ENCODE results near the gene GRB10.
A peak's percentile ranks its signal among the peaks of the same experiment; 100 is the strongest.

Gene GRB10

DNA sequence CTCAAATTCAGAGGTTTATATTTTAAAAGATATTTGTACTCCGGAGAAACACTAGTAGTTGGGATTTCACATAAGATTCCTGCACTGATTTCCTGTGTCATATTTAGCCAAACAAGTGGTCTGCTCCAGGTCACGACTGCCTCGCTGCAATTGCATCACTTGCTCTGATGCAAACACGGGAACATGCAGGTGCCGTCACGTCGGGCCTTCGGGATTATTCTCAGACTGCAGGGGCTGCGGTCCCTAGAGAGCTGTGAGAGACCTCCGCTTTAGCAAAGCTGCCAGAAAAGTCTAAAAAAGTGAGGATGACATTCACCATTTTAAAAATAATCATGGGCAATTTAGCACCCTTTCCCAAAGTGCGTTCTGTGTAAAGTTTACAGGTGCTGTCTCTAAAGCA lies 124.0 kb downstream of the GRB10 start:
- WGBS, result 92% methylated on average over 11 of the region's 11 CpGs
- Histone ChIP-seq H3K4me1 (ENCODE audit: control insufficient read depth, insufficient read depth, low read depth, low read length) (peaks cover 28% of the 10 kb centered on the region), H3K27ac (ENCODE audit: low read length, poor library complexity, severe bottlenecking) (no peak overlapping the region), H3K9me3 (ENCODE audit: control insufficient read depth, low read length) (no peaks in the 10 kb centered on the region), H2BK120ac (ENCODE audit: low read depth, low read length) (no peak overlapping the region), H3K36me3 (ENCODE audit: control insufficient read depth in 1 of 2, insufficient read depth in 2 of 2, low read depth in 1 of 2, low read length in 2 of 2) (peaks cover 25 to 42% of the 10 kb centered on the region in 2 experiments), H2AFZ (ENCODE audit: low read depth, low read length) (no peak overlapping the region), H3K4me3 (ENCODE audit: insufficient read depth in 1 of 2, low read depth in 1 of 2, low read length in 2 of 2) (no peak overlapping the region), H3K79me1 (replicated peaks; ENCODE audit: low read length, poor library complexity, severe bottlenecking) (peaks cover 45% of the 10 kb centered on the region), H2AK5ac (ENCODE audit: low read length, severe bottlenecking) (no peak overlapping the region), H3K9ac (ENCODE audit: low read length) (no peak overlapping the region), H2BK15ac (ENCODE audit: low read depth, poor library complexity, severe bottlenecking) (no peak overlapping the region), H3K14ac (ENCODE audit: low read length in 2 of 2) (no peak overlapping the region), H3K18ac (ENCODE audit: low read depth in 1 of 2, low read length in 2 of 2) (no peak overlapping the region), H3K27me3 (ENCODE audit: control insufficient read depth in 1 of 2, insufficient read depth in 1 of 2, low read length in 2 of 2) (no peaks in the 10 kb centered on the region), H2BK12ac (ENCODE audit: low read length in 2 of 2) (no peak overlapping the region), H2BK5ac (ENCODE audit: low read depth, low read length, poor library complexity, severe bottlenecking) (no peak overlapping the region), H3K23ac (ENCODE audit: low read length in 2 of 2) (no peak overlapping the region), H4K8ac (ENCODE audit: low read length) (no peak overlapping the region), H4K91ac (ENCODE audit: low read length) (no peak overlapping the region), H3K4ac (ENCODE audit: low read depth in 1 of 2, low read length in 2 of 2) (no peak overlapping the region), H3K4me2 (ENCODE audit: low read length, poor library complexity, severe bottlenecking) (no peak overlapping the region)
- DNase-seq, result no peak

DNA sequence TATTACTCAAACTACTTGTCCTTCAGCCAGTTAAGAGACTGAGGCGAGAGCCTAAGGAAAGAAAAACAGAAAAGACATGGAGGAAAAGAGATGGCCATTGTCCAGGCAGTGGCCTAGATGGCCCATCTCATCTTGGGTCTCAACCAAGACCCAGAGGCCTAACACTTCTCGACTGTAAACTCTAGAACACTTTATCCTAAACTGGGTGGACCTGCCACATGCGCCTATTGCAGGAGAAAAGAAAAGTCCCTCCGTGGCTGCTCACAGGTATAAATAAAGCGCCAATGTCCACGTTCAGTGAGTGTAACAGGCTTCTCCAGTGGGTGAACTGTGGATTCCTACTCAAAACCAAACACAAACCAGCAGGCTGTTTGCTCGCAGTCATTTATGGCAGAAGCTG lies 124.8 kb downstream of the GRB10 start:
- no peak overlapping the region for H3K23ac ChIP-seq (ENCODE audit: low read length in 2 of 2)
- DNase-seq, result no peak
- H2BK120ac ChIP-seq (ENCODE audit: low read depth, low read length), result no peak overlapping the region
- no peak overlapping the region for H2AK5ac ChIP-seq (ENCODE audit: low read length, severe bottlenecking)
- H4K8ac ChIP-seq (ENCODE audit: low read length), result no peak overlapping the region
- 95% methylated on average over 7 of the region's 7 CpGs for WGBS
- no peak overlapping the region for H3K4me3 ChIP-seq (ENCODE audit: insufficient read depth in 1 of 2, low read depth in 1 of 2, low read length in 2 of 2)
- H2BK12ac ChIP-seq (ENCODE audit: low read length in 2 of 2), result no peak overlapping the region
- H3K36me3 ChIP-seq (ENCODE audit: control insufficient read depth in 1 of 2, insufficient read depth in 2 of 2, low read depth in 1 of 2, low read length in 2 of 2), result peaks cover 19 to 41% of the 10 kb centered on the region in 2 experiments
- no peak overlapping the region for H3K18ac ChIP-seq (ENCODE audit: low read depth in 1 of 2, low read length in 2 of 2)
- no peaks in the 10 kb centered on the region for H3K9me3 ChIP-seq (ENCODE audit: control insufficient read depth, low read length)
- no peak overlapping the region for H3K27ac ChIP-seq (ENCODE audit: low read length, poor library complexity, severe bottlenecking)
- H2BK15ac ChIP-seq (ENCODE audit: low read depth, poor library complexity, severe bottlenecking), result no peak overlapping the region
- no peak overlapping the region for H3K4me2 ChIP-seq (ENCODE audit: low read length, poor library complexity, severe bottlenecking)
- no peaks in the 10 kb centered on the region for H3K27me3 ChIP-seq (ENCODE audit: control insufficient read depth in 1 of 2, insufficient read depth in 1 of 2, low read length in 2 of 2)
- peaks cover 45% of the 10 kb centered on the region for H3K79me1 ChIP-seq (replicated peaks; ENCODE audit: low read length, poor library complexity, severe bottlenecking)
- H3K4me1 ChIP-seq (ENCODE audit: control insufficient read depth, insufficient read depth, low read depth, low read length), result peaks cover 31% of the 10 kb centered on the region
- no peak overlapping the region for H3K4ac ChIP-seq (ENCODE audit: low read depth in 1 of 2, low read length in 2 of 2)
- H3K14ac ChIP-seq (ENCODE audit: low read length in 2 of 2), result no peak overlapping the region
- no peak overlapping the region for H2BK5ac ChIP-seq (ENCODE audit: low read depth, low read length, poor library complexity, severe bottlenecking)
- no peak overlapping the region for H3K9ac ChIP-seq (ENCODE audit: low read length)
- no peak overlapping the region for H2AFZ ChIP-seq (ENCODE audit: low read depth, low read length)
- no peak overlapping the region for H4K91ac ChIP-seq (ENCODE audit: low read length)

DNA sequence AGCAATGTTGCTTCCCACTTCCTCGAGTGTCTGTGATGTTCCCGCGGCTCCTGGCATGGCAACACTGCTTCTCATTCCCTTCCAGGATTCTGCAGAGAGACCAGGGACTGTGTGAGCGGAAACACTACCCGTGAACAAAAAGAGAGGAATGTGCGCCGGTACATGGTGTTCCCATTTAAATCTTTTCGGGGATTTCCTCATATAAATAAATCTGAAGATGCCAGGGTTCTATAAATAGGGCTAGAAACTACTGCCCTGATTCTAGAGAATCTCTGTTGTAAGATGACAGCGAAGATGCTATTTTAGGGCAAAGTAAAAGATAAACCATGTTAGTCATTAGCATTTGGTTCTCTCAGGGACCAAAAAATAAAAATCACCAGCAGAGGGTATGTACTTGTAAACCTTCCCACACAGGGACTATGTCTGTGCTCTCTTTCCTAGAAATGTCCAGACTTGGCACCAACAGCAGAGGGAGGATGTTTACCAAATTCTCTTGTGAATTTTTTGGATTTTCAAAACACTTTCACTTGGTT lies 125.3 kb downstream of the GRB10 start:
- WGBS, result 89% methylated on average over 9 of the region's 9 CpGs
- DNase-seq, result peak; percentile 34

GRCh38 chr7:50656141-50656895 lies 126.4 kb downstream of the GRB10 start:
- H2BK5ac ChIP-seq (ENCODE audit: low read depth, low read length, poor library complexity, severe bottlenecking), result no peak overlapping the region

More for the DNA sequence above, 125.3 kb downstream of the GRB10 start:
- no peak overlapping the region for H2AFZ ChIP-seq (ENCODE audit: low read depth, low read length)
- no peak overlapping the region for H2BK5ac ChIP-seq (ENCODE audit: low read depth, low read length, poor library complexity, severe bottlenecking)
- no peaks in the 10 kb centered on the region for H3K27me3 ChIP-seq (ENCODE audit: control insufficient read depth in 1 of 2, insufficient read depth in 1 of 2, low read length in 2 of 2)
- no peak overlapping the region for H4K91ac ChIP-seq (ENCODE audit: low read length)
- no peak overlapping the region for H2BK12ac ChIP-seq (ENCODE audit: low read length in 2 of 2)
- no peak overlapping the region for H2AK5ac ChIP-seq (ENCODE audit: low read length, severe bottlenecking)
- no peak overlapping the region for H2BK15ac ChIP-seq (ENCODE audit: low read depth, poor library complexity, severe bottlenecking)
- H3K9ac ChIP-seq (ENCODE audit: low read length), result peak overlapping the region; percentile 6
- no peak overlapping the region for H3K14ac ChIP-seq (ENCODE audit: low read length in 2 of 2)
- no peaks in the 10 kb centered on the region for H3K9me3 ChIP-seq (ENCODE audit: control insufficient read depth, low read length)
- H3K36me3 ChIP-seq (ENCODE audit: control insufficient read depth in 1 of 2, insufficient read depth in 2 of 2, low read depth in 1 of 2, low read length in 2 of 2), result peaks cover 19 to 40% of the 10 kb centered on the region in 2 experiments
- no peak overlapping the region for H3K18ac ChIP-seq (ENCODE audit: low read depth in 1 of 2, low read length in 2 of 2)
- no peak overlapping the region for H3K4me3 ChIP-seq (ENCODE audit: insufficient read depth in 1 of 2, low read depth in 1 of 2, low read length in 2 of 2)
- no peak overlapping the region for H3K4me2 ChIP-seq (ENCODE audit: low read length, poor library complexity, severe bottlenecking)
- no peak overlapping the region for H3K4ac ChIP-seq (ENCODE audit: low read depth in 1 of 2, low read length in 2 of 2)
- H4K8ac ChIP-seq (ENCODE audit: low read length), result no peak overlapping the region
- H3K23ac ChIP-seq (ENCODE audit: low read length in 2 of 2), result peak overlapping the region in 1 of 2 experiments; percentile 27
- no peak overlapping the region for H2BK120ac ChIP-seq (ENCODE audit: low read depth, low read length)
- no peak overlapping the region for H3K27ac ChIP-seq (ENCODE audit: low read length, poor library complexity, severe bottlenecking)
- H3K79me1 ChIP-seq (replicated peaks; ENCODE audit: low read length, poor library complexity, severe bottlenecking), result peaks cover 46% of the 10 kb centered on the region
- peaks cover 31% of the 10 kb centered on the region for H3K4me1 ChIP-seq (ENCODE audit: control insufficient read depth, insufficient read depth, low read depth, low read length)

More at GRCh38 chr7:50656141-50656895, 126.4 kb downstream of the GRB10 start:
- no peak overlapping the region for H2AK5ac ChIP-seq (ENCODE audit: low read length, severe bottlenecking)
- peak overlapping the region in 1 of 2 experiments; percentile 10 for H3K4ac ChIP-seq (ENCODE audit: low read depth in 1 of 2, low read length in 2 of 2)
- H4K91ac ChIP-seq (ENCODE audit: low read length), result no peak overlapping the region
- H3K4me1 ChIP-seq (ENCODE audit: control insufficient read depth, insufficient read depth, low read depth, low read length), result peaks cover 27% of the 10 kb centered on the region
- no peak overlapping the region for H4K8ac ChIP-seq (ENCODE audit: low read length)
- H3K4me3 ChIP-seq (ENCODE audit: insufficient read depth in 1 of 2, low read depth in 1 of 2, low read length in 2 of 2), result no peak overlapping the region
- H3K9ac ChIP-seq (ENCODE audit: low read length), result no peak overlapping the region
- peak; percentile 20 for DNase-seq
- no peak overlapping the region for H3K23ac ChIP-seq (ENCODE audit: low read length in 2 of 2)
- H3K27me3 ChIP-seq (ENCODE audit: control insufficient read depth in 1 of 2, insufficient read depth in 1 of 2, low read length in 2 of 2), result no peaks in the 10 kb centered on the region
- no peak overlapping the region for H3K18ac ChIP-seq (ENCODE audit: low read depth in 1 of 2, low read length in 2 of 2)
- no peak overlapping the region for H3K14ac ChIP-seq (ENCODE audit: low read length in 2 of 2)
- no peak overlapping the region for H2BK15ac ChIP-seq (ENCODE audit: low read depth, poor library complexity, severe bottlenecking)
- H3K4me2 ChIP-seq (ENCODE audit: low read length, poor library complexity, severe bottlenecking), result no peak overlapping the region
- H2BK120ac ChIP-seq (ENCODE audit: low read depth, low read length), result no peak overlapping the region
- no peak overlapping the region for H2AFZ ChIP-seq (ENCODE audit: low read depth, low read length)
- peaks cover 41% of the 10 kb centered on the region for H3K79me1 ChIP-seq (replicated peaks; ENCODE audit: low read length, poor library complexity, severe bottlenecking)
- peaks cover 14 to 31% of the 10 kb centered on the region in 2 experiments for H3K36me3 ChIP-seq (ENCODE audit: control insufficient read depth in 1 of 2, insufficient read depth in 2 of 2, low read depth in 1 of 2, low read length in 2 of 2)
- WGBS, result 88% methylated on average over 16 of the region's 16 CpGs
- no peak overlapping the region for H3K27ac ChIP-seq (ENCODE audit: low read length, poor library complexity, severe bottlenecking)
- H3K9me3 ChIP-seq (ENCODE audit: control insufficient read depth, low read length), result no peaks in the 10 kb centered on the region
- H2BK12ac ChIP-seq (ENCODE audit: low read length in 2 of 2), result no peak overlapping the region

Data from mesenchymal stem cell (in vitro differentiated cells and primary cell).